Activated gamma-delta T cell treated with Interleukin-2 at 50 U/mL for 16 hours (primary cell): Measurements from ENCODE around the gene LDLRAD4.

ENCODE experiments used
- DNase-seq: peaks from one replicate; pipeline ENCODE4 v3.0.0-alpha.2; 2020

The LDLRAD4 gene

DNA sequence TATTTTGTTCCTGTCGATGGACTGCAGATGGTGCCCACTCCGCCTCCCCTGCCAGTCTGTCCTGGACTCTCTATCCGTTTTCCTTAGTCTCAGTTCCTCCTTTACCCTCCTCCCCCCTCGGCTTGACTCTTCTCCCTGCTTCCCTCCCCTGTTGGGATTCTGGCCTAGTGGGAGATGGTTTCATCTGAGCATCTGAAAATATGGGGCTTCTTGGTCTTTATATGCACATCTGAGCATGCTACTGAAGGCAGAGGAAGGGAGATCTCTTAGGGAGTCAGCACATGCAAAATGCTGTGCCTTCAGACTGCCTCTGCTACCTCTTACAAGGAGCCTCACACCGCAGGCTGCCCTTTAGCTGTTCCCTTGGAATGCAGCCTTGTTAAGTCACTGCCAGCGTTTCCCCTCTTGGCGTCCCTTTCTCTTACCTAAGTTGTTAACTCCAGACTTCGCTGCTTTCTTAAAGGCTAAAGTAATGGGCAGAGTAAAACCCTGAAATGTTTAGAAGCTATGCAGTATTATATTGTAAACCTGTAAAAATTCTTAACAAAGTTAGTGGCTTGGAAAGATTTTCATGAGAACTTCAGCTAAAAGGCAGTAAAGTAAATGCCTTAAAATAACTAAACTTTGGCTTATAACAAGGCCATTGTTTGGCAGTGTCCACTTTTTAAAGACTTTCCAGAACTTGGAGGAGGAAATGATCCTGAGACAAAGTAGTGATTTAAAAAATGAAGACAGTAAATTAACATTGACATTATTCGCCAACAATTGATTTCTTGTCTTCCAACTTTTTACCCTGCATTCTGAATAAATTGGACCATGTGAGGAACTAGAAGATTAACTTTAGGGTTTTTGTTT, 49.8 kb downstream of the LDLRAD4 start:
- DNase-seq = no peak

DNA sequence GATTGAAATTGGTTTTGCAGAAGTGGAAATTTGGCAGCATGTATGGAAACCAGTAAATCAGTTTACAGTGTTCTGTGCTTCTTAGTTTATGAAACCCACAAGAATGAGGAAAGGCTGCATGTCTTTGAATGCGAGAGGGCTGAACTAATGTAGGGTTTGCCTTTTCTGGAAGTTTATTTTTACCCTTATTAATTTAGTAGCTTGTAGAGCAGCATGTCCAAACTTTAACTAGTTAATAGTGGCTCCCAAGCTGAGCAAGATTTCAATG, 50.4 kb downstream of the LDLRAD4 start:
- no peak for DNase-seq

DNA sequence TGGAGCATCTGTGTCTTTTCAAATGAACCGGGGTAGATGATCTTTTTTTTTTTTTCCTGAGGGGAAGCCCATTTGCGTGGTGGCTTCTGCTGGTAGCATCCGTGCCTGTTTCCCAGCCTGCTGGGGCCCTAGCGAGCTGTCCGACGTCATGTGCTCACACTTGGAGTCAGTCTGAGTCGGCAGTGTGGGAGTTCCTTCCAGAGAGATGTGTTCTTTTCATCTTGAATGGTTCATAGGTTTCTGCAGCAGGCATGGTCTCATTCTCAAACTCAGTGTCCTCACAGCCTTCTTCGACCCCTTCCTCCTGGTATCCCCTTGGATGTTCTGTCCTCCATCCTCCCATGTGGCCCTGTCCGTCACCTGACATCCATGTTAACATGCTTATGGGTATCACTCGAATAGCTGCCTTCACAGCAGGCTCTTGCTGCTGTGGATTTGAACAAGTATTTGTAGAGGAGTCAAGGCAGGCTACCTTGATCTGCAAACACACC, 51.0 kb downstream of the LDLRAD4 start:
- no peak for DNase-seq

DNA sequence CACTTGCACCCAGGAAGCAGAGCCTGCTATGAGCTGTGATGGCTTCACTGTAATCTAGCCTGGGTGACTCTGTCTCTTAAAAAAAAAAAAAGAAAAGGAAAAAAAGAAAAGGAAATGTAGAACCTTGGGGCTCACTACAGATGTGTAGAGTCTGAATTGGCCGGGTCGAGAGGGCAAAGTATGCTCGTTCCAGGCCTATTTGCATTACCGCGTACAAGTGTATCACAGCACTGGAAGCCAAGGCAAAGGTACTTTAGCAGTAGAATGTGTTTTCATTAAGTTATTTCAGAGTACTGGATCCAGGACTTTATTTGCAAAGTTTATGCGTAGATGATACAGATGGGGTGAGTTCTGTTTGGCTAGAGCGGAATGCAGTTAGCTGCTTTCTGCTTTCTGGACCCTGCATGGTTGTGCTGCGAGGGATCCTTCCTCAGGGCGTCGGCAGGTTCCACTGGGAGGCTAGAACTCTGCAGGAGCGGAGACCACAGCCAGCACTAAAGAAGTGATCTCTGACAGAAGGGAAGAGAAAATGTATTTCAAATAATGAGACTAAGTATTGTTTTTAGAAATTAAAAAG, 51.8 kb downstream of the LDLRAD4 start:
- no peak for DNase-seq

DNA sequence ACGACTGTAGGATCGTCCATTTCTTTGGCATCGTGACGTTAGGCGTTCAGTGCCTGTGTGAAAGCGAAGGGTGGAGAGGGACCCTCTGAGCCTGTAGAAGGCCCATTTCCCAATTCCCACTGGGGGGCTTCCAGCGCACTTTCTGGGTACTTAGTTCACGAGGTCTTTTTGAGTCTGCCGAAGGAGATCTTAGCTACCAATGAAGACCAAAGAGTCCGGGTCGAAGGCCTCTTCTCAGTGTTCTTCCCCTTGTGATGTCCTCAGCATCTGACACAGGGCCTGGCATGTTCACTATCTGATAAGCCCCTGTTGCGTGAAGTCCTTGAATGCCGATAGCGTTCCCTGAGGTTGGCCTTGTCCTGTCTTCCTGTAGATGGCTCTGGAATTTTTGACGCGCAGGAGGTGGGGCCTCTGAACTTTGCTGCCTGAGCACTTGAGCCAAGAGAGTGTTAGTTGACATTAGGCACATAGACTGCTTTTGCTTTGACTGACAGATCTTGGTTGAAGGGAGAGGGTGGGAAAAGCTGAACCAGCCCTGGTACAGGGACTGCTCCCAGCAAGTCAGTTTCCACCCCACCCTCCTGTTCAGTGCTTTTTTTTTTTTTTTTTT, 52.8 kb downstream of the LDLRAD4 start:
- DNase-seq = no peak

DNA sequence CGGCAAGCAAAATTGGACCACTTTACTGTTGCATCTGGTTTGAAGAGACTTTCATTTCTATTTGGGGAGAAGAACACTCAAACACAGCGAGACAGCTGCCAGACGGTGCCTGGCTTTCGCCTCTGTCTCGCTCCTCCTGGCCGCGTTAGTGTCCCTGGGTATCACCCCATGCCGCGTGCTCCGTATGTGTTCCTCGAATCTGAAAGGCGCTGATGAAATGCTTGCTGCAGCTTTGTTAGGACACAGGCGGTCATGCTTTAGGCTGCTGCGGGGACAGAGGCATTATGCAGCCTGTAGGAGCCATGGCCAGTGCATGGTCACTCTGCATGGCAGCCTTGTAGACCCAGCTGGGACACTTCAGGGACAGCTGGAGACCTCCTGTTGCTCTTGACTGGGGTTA, 53.9 kb downstream of the LDLRAD4 start:
- no peak for DNase-seq

DNA sequence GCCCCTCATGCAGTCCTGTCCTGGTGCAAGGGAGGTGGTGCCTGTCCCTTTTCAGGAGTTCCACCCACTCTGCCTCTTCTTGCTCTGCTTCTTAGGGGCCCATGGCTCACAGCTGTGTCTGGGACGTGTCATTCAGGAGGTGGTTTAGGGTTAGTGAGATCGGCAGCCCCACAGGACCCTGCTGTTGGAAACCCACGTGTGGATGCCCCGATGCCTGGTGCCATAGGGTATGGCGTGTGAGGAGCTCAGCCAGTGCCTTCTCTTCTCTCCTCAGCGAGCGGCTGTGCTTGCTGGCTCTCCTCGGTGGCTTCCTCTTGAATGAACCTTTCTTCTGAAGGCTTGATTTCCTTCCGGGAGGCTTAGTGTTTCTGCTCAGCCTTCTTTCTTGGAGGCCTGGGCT, 55.2 kb downstream of the LDLRAD4 start:
- DNase-seq = peak; percentile 15

DNA sequence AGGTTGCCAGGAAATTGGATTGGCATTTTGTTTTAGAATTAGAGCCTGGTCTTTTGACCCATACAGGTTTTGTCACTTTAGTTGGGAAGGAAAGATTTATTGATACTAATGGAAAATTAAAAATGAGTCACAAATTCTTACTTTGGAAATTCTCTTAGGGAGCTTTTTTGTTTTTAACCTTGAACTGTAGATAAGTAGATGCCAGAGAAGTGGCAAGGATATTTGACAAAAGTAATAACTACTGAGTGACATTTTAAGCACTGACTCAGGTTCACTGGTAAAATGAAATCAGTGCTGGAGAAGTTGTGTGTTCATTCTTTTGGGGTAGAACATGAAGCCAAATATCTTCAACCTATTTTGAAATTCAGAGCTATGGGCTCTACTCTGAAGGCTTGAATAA, 56.5 kb downstream of the LDLRAD4 start:
- DNase-seq = no peak

DNA sequence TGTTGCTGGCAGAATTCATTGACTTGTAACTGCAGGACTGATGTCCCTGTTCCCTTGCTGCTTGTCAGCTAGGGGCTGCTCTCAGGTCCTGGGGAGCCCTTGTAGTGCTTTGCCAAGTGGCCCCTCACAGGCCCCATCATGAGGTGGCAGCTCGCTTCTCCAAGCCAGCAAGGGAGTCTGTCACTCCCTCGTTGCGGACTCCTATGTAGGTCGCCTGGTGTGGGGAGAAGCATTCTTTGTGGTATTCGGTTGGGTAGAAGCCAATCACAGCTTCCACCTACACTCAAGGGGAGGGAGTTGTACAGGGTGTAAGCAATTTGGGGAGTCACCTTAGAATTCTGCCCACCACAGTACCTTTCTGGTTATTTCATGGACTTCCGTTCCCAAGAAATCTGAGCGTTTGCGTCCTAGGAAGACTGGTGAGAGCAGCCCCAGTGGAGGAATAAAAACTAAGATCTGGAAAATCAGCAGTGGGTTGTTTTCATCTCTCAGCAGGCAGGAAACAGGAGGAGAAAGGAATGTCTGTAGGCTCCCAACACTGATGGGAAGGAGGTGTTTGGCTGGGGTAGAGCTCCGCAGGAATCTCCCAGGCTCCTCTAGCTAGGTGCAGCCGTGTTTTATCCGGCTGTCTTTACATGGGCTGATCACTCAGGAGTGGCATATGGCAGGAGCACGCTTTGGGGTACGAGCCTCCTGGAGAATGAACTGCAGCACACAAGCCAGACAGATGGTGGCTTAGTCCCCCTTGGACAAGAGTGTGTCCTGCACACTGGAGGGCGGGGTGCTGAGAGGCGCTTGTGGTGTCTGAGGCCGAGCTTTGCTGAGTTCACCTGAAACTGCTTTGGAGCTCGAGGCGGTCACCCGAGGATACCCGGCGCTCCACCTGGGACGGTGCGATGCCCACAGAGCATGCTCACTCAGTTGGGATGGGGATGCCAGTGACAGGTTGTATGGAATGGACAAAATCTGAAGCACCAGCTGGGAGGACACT, 58.3 kb downstream of the LDLRAD4 start:
- no peak for DNase-seq

DNA sequence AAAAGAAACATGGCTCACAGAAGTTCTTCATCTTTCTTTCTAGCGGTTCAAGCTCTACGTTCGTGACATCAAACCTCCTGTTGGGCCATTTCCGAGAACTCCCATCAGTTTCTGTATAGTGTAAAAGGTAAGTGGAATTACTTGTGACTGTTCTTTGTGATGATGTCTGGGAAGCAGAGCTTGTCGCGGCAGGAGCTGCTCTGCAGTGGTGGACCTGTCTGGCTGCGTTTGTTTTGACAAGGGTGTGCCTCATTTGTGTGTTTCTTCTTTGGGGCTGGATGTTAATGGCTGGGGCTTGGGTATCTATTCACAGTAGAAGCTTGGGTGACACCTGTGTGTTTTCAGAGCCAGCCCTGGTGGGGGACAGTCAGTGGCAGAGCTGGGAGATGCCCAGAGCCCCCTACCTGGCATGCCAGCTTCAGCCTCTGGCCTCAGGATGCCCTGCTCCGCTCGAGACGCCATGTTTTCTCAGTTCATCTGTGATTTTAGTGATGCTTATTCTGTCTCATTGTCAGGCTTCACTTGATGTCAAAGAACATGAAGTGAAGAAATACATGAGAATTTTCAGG, 59.6 kb downstream of the LDLRAD4 start:
- DNase-seq = no peak

DNA sequence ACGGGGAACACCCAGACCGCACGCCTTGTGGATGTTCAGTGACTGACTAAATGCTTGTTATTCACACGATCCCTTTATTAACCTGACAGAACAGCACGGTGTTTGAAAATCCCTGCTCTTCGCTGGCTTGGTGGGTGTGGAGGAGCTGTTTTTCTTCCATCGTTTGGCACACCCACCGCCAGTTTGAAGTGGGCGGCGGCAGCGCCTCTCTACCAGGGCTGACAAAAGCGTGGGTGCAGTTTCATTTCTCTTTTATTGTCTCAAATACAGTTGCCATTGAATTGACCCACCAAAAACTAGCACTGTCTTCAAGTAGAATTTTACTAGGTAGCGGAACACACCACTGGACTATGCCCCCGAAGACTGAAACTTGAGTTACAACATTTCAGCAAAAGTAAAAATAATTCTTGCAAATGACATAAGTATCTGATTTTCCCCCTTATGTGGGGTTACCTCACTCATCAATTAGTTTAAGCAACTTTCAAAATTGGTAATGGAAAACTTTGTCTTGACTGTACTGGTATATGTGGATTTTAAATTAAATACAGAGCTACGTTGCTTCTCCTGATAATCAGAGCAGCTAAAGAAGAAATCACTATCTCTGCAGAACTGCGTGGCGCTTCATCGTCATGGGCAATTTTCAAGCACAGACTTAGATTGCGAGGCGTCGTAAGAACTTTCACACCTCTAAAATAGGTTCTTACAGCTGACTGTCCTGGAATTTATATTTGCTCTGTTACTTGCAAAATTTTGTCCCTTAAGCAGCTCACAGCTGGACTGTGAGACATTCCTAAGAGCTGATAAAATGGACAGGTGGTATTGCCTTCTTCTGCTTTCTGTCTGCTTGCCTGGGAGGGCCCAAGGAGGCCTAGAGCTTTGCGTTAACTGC, 60.9 kb downstream of the LDLRAD4 start:
- no peak for DNase-seq

DNA sequence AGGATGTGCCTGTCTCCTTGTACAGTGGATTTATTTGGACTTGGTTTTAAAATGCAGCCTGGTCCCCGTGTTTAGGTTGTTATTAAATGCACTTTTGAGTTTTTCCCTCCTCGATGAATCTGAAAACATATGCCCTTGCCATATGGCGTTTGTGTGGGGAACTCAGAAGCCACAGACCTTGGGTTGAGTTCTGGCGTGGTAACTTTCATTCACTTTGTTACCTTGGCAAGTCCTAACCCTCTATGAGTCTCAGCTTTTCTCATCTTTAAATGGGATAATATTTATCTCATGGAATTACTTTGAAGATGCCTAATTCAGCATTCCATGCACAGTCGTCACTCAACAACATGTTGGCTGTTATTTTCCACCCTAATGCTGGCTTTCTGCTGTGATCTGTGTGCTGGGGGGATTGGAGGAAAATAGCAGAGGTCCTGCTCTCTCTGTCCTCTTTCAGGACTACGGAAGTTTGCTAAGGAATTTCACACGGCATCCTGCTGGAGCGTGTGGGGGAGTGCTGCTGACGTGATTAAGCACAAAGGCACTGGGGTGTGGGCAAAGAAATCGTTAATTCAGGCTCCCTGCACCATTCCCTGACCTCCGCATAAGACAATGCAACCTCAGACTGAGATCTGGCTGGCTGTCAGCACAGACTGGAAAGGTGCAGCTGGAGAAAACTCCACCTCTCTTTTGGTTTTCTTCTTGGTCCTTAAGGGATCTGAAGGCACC, 61.7 kb downstream of the LDLRAD4 start:
- no peak for DNase-seq

DNA sequence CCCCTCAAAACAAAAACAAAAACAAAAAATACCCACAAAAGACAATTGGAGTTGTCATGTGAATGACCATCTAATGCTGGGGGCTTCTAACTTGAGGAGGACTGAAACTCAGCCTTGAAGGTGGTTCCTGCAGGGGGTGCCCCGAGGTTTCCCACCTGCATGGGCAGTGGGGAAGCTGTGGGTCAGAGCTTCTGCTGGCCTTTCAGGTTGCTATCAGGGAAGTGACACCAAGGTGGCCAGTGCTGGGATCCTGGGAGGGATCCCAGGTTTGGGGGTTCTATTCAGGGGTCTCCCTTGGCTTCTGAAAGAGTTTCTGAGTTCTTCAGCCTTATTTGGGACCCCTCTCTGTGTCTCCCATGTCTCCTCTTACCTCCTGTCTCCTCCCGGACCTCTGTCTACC, 62.8 kb downstream of the LDLRAD4 start:
- DNase-seq = no peak

DNA sequence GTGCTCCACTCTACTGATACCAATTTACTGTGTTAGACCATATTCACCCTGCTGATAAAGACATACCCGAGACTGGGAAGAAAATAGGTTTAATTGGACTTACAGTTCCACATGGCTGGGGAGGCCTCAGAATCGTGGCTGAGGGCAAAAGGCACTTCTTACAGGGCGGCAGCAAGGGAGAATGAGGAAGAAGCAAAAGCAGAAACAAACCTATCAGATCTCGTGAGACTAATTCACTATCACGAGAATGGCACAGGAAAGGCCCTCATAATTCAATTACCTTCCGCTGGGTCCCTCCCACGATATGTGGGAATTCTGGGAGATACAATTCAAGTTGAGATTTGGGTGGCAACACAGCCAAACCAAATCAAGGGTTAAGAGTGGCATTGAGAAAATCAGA, 65.2 kb downstream of the LDLRAD4 start:
- DNase-seq = no peak

DNA sequence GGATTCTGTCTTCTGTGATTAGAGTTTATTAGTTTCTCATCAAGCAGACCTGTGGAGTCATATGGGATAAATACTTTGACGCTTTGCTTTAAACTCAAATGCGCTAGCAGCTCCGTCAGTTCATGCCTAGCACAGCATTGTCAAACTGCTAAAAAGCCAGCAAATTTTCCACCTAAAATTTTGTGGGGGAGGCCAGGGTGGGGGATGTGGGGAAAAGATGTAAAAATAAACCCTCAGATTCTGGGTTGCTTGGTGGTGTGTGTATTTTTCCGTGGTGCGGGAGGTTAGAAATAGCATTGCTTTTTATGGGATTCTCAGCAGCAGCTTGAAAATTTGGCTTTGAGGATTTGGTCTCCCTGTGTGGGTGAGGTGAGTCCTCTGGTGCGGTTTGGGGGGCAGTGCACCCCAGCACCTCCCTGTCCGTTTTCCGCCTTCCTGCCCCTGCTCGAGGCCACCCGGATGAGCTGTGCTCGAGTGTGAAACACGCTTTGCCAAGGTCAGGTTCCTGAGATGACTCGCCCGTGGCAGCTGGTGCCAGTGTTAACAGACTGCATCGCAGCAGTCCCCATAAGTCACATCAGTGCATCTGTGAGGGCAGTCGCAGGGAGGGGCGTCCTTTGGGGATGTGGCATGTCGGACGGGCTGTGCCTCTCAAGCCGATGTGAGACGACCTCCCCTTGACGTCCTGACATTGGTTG, 65.9 kb downstream of the LDLRAD4 start:
- no peak for DNase-seq

DNA sequence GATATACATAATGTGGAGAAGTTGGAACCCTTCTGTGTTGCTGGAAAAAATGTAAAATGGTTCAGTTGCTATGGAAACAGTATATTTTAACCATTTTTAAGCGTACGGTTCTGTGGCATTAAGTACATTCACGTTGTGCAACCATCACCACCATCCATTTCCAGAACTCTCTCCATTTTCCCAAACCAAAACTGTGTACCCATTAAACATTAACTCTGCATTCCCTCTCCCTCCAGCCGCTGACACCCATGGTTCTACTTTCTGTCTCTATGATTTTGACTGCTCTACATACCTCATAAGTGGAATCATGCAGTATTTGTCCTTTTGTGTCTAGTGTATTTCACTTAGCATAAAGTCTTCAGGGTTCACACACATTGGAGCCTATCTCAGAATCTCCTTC, 67.3 kb downstream of the LDLRAD4 start:
- DNase-seq = no peak

DNA sequence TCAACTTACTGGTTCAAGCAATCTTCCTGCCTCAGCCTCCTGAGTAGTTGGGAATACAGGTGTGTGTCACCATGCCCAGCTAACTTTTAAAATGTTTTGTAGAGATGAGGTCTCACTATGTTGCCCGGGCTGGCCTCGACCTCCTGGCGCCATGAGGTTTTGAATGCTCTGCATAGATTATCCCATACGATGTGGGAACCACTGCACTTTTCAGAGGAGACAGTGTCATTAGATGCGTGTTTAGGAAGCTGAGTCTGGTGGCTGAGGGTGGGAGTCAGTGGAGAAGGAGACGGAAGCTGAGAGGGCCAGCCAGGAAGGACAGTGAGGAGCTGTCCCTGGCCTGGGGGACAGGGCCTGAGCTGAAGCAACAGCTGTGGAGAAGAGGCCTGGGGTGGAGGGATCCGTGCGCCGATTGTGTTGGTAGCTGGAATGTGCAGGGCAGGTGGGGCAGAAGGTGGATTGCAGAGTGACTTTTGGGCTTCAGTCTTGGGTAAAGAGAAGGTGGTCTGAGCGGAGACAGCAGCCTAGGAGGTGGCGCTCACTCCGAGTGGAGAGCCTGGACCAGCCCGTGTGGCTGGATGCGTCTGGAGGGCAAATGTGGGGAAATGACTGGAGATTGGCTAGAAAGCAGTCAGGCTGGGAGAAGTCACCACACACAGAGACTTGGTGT, 68.0 kb downstream of the LDLRAD4 start:
- no peak for DNase-seq

DNA sequence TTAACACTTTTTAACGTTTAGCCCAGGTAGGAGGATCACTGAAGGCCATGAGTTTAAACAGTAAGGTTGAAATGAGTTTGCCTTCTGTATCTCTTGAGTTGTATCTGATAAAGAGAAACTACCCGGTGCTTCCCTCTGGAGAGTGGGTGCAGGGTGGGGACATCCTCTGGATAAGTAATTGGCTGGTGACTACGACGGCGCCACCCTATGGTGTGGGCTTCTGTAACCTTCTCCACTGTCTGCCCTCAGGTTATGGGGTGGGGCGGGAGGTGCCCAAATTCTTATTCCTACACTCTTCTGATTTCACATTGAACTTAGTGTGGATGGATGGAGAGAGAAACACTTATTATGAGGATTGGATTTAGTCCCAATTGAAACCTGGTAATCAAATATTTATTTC, 68.8 kb downstream of the LDLRAD4 start:
- no peak for DNase-seq

DNA sequence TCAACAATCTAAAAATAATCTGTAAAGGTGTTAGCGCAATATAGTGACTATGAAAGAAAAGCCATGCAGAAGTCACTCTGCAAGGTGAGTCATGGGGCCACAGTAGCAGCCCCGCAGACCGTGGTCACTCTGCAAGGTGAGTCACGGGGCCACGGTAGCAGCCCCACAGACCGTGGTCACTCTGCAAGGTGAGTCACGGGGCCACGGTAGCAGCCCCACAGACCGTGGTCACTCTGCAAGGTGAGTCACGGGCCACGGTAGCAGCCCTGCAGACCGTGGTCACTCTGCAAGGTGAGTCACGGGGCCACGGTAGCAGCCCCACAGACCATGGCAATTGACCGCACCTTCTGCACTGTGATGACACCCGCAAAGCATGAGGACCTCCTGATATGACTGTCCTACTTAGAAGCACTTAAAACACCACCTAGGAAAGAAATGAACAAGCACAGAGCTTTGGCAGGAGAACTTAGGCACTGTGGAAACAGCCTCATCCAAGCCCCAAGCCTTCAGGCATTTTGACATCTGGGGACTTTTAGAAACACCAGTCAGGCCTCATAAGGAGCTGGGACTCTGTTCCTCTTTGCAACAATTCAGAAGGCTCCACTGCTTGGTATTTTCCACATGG, 70.1 kb downstream of the LDLRAD4 start:
- DNase-seq = no peak
